Measurements from ENCODE around the gene ZFR2.

GRCh38 chr19:3837922-3838321 is 30.9 kb downstream of the ZFR2 start:
- no peak for TF ChIP-seq POLR2A (IDR thresholded peaks at IDR 0.05; ENCODE audit: low read length)
- no peak for TF ChIP-seq GATA1 (IDR thresholded peaks at IDR 0.05; ENCODE audit: low read depth, low read length)

Measured in erythroblast (primary cell).